Activated CD4-positive, CD25-positive, alpha-beta regulatory T cell treated with anti-CD3 and anti-CD28 coated beads, Interleukin-2, amount 50 U/mL, for 16 hours (primary cell): ENCODE results near the gene FBXW8.

Experiments
- DNase-seq: peaks from one replicate; pipeline ENCODE4 v3.0.0-alpha.2; 2020; ENCODE audit warnings: low read depth, low spot score

FBXW8 gene, protein sequence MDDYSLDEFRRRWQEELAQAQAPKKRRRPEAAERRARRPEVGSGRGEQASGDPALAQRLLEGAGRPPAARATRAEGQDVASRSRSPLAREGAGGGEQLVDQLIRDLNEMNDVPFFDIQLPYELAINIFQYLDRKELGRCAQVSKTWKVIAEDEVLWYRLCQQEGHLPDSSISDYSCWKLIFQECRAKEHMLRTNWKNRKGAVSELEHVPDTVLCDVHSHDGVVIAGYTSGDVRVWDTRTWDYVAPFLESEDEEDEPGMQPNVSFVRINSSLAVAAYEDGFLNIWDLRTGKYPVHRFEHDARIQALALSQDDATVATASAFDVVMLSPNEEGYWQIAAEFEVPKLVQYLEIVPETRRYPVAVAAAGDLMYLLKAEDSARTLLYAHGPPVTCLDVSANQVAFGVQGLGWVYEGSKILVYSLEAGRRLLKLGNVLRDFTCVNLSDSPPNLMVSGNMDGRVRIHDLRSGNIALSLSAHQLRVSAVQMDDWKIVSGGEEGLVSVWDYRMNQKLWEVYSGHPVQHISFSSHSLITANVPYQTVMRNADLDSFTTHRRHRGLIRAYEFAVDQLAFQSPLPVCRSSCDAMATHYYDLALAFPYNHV

GRCh38 chr12:116910645-116911451 is at the start of gene FBXW8:
FBXW8 (plus strand) TSS chr12:116910950; CDS start chr12:116911038, 88 bp downstream.
- peak; percentile 23 for DNase-seq

DNA sequence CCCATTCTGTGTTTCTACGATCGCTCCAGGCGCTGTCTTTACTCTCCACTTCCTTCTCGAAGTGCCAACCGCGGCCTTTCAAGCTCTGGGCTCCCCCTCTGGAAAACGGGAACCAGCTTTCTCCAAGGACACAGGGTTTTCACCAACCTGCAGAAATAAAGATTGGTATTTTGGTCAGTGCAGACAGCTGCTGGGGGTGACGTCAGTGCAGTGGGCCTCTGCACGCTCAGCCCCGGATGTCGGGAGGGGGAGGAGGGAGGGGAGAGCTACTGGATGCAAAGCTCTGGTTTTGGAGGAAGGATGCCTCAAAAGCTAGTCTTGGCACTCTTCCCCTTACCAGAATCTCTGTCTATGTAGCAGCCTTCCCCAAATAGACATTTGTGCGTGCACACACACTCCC is 49.4 kb upstream of the FBXW8 start:
- DNase-seq, result no peak

DNA sequence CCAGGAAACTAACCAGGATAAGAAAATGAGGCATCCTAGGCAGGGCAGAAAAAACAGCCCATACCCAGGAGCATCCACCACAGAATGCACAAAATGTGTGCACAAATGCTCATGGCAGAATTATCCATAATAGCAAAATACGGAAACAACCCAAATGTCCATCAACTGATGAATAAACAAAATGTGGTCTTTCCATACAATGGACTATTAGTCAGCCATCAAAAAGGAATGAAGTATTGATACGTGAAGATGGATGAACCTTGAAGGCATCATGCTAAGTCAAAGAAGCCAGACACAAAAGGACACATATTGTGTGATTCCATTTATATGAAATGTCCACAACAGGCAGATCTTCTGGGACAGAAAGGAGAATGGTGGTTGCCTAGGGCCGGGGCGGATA is 48.6 kb upstream of the FBXW8 start:
- no peak for DNase-seq

GRCh38 chr12:116863275-116863767 is 47.4 kb upstream of the FBXW8 start:
- no peak for DNase-seq

- no peak for DNase-seq
These were observed 46.2 kb upstream of the FBXW8 start for GRCh38 chr12:116864371-116865160.

DNA sequence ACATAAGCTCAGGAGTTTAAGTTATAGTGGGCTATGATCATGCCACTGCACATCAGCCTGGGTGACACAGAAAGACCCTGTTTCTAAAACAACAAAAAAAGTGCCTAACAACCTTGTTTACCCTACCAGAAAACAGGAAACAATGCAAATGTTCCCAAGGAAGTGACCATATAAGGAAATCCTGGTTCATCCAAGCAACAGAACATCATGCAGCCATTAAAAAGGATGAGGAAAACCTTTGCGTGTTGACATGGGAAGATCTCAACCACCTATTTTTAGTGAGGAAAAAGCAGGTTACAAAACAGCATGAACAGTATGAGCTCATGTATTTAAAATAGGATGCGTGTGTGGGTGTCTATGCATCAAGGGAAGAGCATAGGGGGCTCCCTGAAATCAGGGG is 43.2 kb upstream of the FBXW8 start:
- DNase-seq, result no peak

- no peak for DNase-seq
These were observed 40.4 kb upstream of the FBXW8 start for GRCh38 chr12:116870306-116870705.

DNA sequence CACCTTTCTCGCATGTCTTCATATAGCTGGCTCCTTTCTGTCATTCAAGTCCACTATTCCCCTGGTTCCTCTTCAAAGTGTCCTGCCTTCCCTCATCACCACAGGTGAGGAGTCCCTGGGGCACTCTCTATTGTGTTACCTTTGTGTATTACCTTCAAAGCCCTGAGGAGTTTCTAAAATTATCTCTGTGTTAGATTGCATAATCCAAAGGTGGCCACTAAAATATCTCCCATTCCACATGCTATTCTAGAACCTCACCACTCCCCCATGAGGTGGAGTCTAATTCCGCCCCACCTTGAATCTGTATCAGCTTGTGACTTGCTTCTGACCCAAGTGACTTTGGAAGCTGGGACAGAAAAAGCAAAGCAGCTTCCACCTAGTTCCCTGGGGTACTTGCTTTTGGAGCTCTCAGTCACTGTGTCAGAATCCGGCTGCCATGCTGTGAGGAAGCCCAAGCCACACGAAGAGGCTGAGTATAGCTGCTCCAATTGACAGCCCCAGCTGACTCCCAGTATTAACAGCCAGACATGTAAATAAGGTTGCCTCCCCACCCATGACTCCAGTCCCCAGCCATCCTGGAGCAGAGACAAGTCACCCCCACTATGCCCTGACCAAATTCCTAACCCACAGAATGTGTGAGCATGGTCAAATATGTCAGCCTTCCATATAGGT is 36.3 kb upstream of the FBXW8 start:
- no peak for DNase-seq

DNA sequence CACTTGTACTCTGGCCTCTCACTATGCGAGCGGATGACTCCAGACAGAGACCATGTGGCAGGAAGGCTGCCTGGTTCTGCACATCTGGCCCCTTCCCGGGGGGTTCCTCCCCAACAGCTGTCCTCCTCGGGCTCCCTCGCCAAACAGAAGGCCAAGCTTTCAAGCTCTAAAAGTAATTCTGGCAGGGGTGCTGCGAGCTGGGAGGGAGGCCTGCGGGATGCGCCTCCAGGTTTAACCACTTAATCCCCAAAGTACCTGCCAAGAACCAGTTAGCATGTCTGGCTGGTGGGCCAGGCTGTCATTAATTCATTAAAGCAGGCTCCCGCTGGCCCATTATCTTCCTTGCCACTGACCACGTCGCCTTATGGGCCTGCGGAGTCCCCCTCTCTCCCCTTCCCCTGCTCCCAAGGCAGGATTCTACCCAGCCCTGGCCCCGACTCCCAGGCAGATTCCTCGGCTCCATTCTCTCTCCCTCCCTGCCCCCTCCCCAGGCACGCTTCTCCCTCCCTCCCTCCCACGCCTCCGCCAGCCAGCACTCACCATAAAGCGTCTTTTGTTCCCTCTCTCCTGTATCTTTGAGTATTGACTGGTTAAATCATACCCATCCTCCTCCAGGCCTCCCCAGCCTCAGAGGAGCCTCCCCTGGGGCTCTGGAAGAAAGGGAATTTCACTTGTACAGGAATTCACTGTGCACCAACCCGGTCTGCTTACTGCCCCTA is 34.4 kb upstream of the FBXW8 start:
- DNase-seq, result no peak

DNA sequence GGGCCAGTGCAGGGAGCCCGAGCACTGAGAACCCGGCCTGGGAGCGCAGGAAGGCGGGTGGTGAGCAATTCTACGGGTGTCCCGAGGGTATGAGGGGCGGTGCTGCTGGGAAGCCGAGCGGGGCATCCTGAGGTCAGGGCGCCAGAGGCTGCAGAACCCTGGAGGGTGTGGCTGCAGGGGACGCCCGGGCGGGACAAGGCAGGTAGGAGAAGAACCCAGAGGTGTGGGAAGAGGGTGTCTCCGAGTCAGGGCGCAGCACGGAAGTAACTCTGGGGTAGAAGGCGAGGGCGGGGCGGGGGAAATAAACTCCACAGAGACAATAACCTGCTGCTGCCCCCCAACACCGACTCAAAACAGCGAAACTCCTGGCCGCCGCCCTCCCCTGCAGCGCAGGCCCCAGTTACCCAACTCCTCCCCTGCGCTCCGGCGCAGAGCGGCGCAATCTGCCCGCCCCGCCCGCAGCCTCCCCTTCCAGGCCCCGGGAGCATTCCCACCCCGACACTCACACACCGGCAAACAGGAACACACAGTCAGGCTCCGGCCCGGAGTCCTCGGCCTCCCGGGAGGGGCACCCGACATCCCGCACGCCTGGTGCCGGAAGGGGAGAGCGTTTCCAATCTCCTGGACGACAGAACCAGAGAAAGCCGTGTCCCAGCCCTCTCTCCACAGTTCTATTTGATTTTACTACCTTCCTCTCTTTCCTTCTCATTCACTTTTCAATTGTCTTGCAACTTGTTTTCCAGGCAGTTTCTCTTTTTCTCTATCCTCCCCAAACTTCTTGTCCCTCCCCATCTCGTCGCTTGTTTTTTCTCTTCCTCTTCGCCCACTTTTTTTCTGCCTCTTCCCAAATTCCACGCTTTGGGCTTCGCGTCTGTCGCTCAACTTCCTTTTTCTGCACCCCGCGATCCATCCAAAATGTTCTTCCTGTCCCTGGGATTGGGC is 31.9 kb upstream of the FBXW8 start:
- no peak for DNase-seq

GRCh38 chr12:116879509-116880212 is 31.1 kb upstream of the FBXW8 start:
- no peak for DNase-seq

DNA sequence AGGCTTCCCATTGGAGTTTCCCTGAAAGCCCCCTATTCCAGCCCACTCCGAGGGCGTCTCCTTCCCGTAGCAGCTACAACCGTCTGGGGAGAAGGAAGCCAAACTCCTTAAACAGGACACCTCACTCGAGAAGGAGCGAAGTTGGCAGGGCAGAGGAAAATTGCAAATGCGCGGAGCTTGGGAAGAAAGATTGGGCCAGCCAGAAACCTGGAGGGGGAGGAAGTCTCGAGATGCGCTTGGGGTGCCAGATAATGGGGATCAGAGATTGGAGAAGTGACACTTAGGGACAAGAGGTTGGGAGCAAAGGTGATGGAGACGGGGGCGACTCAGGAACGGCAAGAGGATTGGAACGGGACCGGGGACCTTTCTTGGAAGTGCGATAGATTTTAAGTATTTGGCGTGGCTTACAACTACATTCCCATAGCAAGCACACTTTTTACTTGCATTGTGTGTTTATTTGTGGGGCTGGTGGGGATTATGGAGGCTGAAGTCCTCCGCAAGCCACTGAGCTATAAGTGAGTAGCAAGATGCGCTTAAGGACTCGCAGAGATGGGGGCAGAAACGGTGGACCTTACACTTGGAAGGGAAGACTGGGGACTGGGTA is 30.4 kb upstream of the FBXW8 start:
- DNase-seq, result no peak

- DNase-seq, result no peak
These were observed 29.9 kb upstream of the FBXW8 start for GRCh38 chr12:116880817-116881324.

GRCh38 chr12:116881325-116881876 is 29.3 kb upstream of the FBXW8 start, which contains the start of gene HRK:
HRK (minus strand) TSS chr12:116881441; CDS start chr12:116881307, 134 bp downstream.
- no peak for DNase-seq

DNA sequence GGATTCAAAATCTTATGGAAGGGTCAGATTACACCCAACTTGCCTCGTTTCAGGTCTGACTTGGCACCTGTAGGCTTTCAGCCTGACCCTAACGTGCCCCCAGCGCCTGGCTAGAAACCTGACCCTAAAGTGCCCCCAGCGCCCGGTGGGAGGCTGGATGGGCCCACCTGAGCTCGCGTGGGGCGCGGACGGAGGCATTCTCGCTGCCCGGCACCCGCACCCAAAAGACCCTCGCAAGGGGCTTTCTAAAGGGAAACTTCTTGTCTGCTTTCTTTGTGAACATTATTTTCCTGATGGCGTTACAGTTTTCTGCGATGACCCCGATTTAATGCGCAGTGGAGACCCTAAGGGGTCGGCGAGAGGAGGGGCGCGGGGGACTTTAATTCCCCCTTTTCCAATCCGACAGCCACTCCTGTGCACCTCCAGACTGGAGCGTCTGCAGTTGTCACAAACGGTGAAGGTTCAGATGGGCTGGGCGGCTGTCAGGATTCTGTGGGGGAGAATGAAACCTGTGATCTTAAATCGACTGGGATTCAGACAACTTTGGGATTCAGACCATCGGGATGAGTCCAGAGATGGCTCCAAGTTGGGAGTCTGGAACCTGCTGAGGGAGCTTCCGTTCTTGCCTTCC is 28.8 kb upstream of the FBXW8 start:
- DNase-seq, result no peak

DNA sequence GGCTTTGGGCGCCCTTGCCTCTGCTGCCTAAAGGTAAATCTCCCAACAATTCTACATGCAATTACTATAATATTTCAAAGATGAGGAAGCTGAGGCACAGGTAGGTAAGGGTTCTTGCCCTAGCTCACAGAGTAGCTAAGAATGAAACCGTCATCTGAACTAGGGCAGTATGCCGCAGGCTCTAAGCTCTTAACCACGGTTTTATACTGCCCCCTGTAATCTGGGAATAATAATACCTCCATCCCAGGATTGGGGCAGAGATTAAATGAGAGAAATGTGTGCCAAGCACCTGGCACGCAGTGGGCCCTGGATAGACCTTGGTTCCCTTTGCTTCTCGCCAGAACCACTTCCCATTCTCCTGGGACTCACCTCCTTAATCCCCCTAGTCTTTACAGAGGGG is 28.0 kb upstream of the FBXW8 start:
- no peak for DNase-seq

DNA sequence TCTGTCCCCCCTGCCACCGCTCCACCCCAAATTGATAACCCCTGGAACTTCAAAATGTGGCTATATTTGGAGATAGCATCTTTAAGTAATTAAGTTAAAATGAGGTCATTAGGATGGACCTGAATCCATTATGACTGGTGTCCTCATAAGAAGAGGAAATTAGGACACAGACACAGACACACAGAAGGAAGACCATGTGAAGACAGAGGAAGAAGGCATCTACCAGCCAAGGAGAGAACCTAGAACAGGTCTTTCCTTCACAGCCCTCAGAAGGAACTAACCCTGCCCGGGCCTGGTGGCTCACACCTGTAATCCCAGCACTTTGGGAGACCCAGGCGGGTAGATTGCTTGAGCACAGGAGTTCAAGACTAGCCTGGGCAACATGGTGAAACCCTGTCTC is 25.9 kb upstream of the FBXW8 start:
- no peak for DNase-seq
